GM19395 (cell line): Measurements from ENCODE around the gene MAPK1.
"Not testable (repeated sequence)": the region's sequence is repeated elsewhere in the genome, so short reads cannot be mapped to it uniquely, and the experiment has no call there.

Experiments
- ATAC-seq: cut with Tn5 transposase; IDR thresholded peaks from one replicate; pipeline ENCODE4 v1.9.1; 2021; ENCODE audit warnings: mild to moderate bottlenecking, moderate library complexity; ENCODE audit not compliant: unreplicated experiment

MAPK1 gene

DNA sequence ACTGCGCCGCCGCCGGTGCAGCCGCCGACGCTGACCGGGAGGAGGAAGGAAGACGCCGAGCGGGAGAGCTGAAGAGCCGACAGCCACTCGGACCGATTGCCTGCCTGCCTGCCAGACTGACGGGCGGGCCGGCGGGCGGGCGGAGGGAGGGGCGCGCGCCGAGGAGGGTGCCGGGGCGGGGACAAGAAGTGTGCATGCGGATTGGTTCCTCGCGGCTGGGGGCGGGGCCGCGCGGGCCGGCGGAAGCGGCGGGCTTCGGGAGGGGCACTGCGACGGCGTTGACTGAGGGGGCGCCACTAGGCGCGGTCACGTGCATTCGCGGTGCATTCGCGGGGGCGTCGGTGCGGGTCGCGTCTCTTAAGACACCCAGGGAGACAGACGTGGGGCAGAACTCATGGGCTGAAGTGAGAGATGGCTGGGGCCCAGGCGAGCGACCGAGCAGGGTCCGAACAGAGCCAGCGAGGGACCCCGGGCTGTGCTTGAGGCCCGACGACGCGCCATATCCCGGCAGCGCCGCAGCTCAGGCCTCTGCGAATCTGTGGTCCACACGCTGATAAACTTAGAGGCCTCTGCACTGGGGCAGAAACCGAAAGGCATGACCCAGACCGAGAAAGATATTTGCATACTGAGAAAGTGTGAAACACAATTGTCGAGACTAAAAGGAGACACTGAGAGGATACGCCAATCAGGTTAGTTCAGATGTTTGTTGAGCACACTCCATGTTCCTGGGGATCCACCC, at the start of gene MAPK1:
MAPK1 (minus strand) TSS at position 118 of the 739 bp plus-strand sequence. CDS start 205 bp downstream, outside the sequence.
- peak; percentile 89 for ATAC-seq

- ATAC-seq, result no peak
Measured at GRCh38 chr22:21916309-21916918, 49.0 kb upstream of the MAPK1 start.

DNA sequence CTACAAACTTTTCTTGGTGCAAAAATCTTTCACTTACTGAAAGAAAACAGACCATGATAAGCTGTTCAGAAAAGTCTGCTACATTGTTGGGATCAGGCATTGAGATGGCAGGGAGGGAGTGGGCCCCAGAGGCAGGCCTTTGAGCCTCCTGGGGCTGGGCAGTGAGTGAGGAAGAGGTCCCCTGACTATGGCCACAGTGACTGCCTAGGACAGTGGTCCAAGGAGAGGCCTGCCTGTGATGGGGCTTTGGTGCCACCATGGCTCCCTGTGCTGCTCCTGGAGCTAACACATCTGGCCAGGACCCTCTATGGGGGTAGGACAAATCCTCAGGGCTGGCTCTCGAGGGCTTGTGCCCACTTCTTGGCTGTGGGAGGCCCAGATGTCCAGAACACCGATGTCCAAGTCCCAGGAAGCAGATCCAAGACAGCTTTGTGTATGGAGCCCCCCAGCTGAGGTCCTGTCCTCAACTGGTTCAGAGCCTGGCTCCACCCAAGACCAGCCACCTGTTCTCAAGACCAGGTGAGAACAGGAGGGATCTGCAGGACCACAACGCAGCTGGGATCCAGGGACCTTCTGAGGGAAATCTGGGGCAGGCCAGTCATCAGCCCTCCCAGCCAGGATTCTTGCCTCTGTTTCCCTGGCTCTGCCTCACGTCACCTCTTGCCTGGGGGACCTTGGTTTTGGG, 48.3 kb upstream of the MAPK1 start:
- ATAC-seq, result no peak

GRCh38 chr22:21914033-21914642, 46.7 kb upstream of the MAPK1 start:
- ATAC-seq, result not testable (repeated sequence)

DNA sequence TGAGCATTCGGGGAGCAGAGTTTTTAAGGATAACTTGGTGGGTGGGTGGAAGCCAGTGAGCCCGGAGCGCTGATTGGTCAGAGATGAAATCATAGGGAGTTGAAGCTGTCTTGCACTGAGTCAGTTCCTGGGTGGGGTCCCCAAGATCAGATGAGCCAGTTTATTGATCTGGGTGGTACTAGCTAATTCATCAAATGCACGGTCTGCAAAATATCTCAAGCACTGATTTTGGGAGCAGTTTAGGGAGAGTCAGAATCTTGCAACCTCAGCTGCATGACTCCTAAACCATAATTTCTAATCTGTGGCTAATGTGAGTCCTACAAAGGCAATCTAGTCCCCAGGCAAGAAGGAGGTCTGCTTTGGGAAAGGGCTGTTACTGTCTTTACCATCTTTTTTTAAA, 42.9 kb upstream of the MAPK1 start:
- ATAC-seq, result not testable (repeated sequence)

DNA sequence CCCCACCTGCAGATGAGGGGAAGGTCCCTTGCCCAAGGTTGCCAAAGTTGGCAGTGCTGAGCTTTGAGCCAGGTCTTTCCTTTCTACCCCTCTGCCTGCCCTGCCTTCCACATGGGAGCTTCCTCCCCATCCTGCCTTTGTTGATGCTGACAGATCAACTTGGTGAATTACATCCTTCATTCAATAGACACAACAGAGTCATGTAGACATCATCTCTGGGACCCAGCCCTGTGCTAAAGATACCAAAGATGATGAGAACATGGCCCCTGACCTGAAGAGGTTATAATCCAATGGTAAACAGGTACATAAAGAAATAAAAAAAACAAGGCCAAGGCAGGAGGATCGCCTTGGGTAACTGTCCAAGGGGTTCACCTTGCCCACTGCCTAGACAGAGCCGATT, 42.4 kb upstream of the MAPK1 start:
- no peak for ATAC-seq

- no peak for ATAC-seq
Measured at GRCh38 chr22:21907638-21908522, 40.4 kb upstream of the MAPK1 start.

GRCh38 chr22:21905234-21905633, 37.8 kb upstream of the MAPK1 start:
- not testable (repeated sequence) for ATAC-seq

DNA sequence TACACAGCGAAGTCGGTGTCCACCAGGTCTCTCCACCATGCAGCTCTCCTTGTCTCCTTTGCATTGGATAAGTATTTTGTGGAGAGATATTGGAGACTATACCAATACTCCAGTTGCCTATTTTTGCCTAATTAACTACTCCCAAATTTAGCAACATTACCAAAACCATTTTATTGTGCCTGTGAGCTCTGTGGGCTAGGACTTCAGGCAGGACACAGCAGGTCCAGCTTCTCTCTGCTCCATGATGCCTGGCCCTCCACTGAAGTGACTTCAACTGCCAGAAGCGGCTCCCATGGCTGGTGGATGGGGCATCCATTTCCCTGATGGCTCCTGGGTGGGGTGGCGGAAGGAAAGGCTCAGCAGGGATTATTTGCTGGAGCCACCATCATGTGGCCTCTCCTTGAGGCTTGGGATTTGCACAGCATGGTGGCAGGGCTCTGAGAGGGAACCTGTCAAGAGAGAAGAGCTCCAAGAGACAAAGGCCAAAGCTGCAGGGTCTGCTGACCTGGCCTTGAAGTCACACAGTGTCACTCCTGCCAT, 36.9 kb upstream of the MAPK1 start:
- no peak for ATAC-seq

DNA sequence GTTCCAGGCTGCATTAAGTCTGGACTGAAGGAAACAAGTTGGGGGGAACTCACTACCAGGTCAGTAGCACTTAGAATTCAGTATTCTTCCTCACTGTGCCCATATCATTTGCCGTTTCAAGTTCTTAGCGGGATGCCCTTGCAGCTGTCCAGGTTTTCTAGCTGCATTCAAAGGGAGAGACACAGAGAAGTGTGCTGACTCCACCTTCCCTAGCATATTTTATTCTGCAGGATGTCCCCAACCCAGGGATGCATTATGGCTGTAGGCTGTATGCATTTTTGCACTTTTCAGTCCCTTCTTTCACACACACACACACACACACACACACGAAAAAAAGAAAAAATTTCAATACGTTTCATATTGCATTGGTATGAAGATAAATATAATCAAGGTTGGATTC, 35.8 kb upstream of the MAPK1 start:
- no peak for ATAC-seq

DNA sequence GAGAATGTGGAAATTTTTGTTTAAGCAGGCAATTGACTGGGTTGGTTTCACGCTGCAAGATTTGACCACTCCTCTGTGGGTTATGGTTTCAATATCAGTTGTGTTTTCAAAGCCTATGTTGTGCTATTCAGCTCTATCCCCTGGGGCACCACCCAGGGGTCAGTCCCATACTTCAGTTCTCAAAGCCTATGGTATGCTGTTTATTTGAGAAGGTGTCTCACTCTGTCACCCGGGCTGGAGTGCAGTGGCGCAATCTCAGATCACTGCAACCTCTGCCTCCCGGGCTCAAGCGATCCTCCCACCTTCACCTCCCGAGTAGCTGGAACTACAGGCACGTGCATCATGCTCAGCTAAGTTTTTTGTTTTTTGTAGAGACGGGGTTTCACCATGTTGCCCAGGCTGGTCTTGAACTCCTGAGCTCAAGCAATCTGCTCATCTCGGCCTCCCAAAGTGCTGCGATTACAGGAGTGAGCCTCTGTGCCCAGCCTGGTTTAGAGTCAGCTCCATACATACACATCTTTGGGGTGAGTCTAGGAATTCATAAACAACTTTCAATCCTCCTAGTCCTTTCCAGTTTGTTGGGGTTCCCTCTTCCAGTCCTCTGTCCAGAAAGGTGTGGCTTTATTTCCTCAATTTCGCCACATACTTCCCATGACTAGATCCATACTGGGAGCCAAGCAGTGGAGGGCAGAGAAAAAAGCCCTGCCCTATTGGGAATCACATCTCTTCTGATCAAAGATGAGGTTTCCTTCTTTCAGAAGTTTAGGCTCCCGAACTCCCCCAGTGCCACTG, 35.0 kb upstream of the MAPK1 start:
- no peak for ATAC-seq

DNA sequence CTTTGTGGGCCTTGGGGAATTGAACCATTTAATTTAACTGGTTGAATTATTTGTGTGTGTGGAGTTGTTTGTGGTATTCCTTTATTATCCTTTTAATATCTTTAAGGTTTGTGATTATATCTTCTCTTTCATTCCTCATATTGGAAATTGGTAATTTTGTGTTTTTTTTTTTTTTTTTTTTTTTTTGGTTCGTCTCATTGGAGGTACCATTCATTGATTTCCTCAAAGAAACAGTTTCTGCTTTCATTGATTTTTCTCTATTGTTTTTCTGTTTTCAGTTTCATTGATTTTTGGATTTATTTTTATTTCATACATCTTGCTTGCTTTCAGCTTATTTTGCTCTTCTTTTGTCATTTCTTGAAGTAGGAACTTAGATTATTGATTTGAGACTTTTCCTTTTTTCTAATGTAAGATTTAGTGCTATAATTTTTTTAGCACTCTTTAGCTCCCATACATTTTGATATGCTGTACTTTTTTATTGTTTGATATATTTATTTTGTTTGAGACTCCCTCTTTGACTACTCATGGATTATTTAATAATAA, 31.0 kb upstream of the MAPK1 start:
- no peak for ATAC-seq

DNA sequence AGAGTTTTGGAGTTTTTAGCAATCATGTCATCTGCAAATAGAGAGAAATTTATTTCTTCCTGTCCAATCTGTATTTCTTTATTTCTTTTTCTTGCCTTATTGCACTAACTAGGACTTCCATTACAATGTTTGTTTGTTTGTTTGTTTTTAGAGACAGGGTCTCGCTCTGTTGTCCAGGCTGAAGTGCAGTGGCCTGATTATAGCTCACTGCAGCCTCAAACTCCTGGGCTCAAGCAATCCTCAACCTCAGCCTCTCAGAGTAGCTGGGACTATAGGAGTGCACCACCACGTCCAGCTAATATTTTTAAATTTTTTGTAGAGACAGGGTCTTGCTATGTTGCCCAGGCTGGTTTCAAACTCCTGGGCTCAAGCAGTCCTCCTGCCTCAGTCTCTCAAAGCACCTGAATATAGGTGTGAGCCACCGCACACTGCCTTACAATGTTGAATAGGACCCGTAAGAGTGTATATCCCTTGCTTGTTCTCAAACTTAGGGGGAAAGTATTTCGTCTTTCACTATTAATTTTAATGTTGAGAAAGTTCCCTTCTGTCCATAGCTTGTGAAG, 29.6 kb upstream of the MAPK1 start:
- no peak for ATAC-seq

GRCh38 chr22:21896275-21896674, 28.8 kb upstream of the MAPK1 start:
- not testable (repeated sequence) for ATAC-seq

GRCh38 chr22:21894799-21895198, 27.4 kb upstream of the MAPK1 start:
- no peak for ATAC-seq

DNA sequence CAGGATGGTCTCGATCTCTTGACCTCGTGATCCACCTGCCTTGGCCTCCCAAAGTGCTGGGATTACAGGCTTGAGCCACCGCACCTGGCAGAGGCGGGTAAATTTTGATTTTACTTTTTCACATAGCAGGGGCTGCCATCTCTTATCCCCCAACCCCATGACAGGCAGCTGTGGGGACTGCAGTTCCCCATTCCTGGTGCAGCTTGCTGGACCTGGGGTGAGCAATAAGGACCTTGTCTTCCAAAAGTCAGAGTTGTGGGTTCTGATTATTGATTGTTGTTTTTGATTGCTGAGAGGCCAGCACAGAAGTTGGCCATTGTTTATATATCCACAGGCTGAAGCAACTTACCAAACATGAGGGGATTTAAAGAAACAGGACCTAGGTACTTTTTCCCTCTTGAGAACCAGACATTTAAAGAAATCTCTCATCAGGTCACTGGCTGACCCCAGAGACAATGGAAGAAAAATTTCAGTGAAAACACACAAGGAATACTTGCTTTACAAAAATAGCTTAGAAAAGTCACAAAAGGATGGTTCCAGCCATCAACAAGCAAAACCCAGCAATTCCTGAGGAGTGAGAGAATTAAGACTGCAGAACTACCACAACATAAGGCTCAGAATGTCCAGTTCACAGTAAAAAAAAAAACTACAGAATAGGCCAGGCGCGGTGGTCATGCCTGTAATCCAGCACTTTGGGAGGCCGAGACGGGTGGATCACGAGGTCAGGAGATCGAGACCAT, 22.0 kb upstream of the MAPK1 start:
- ATAC-seq, result no peak

- no peak for ATAC-seq
Measured at GRCh38 chr22:21887841-21888240, 20.4 kb upstream of the MAPK1 start.

DNA sequence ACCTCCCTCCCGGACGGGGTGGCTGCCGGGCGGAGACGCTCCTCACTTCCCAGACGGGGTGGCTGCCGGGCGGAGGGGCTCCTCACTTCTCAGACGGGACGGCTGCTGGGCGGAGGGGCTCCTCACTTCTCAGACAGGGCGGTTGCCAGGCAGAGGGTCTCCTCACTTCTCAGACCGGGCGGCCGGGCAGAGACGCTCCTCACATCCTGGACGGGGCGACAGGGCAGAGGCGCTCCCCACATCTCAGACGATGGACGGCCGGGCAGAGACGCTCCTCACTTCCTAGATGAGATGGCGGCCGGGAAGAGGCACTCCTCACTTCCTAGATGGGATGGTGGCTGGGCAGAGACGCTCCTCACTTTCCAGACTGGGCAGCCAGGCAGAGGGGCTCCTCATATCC, 16.5 kb upstream of the MAPK1 start:
- not testable (repeated sequence) for ATAC-seq
